CD14-positive monocyte (primary cell): ENCODE results near the gene SLC6A11. TPM values are rescaled to one million over a fixed set of nuclear protein-coding genes. Genes with fewer than 3 reads are reported as not detected.

ENCODE experiments used
- DNase-seq, 3 donors: peaks; one replicate each; pipeline ENCODE4 v3.0.0-alpha.2; 2011 to 2022
- H2AFZ ChIP-seq: 2 replicates; pipeline ENCODE4 v1.6.0; 2012; ENCODE audit warnings: mild to moderate bottlenecking, low read depth, low read length, inconsistent platforms; ENCODE audit not compliant: insufficient read depth, poor library complexity, severe bottlenecking
- H3K27ac ChIP-seq, 2 donors: 1 replicate in 1 of 2; 2 replicates in 1 of 2; pipeline ENCODE4 v1.5.1; 2012 to 2013; ENCODE audit warnings: low read length in 2 of 2, control low read depth in 1 of 2, inconsistent platforms in 1 of 2, low read depth in 1 of 2, mild to moderate bottlenecking in 1 of 2
- H3K27me3 ChIP-seq, 2 donors: one replicate each; pipeline versions ENCODE4 v1.6.0 to v1.6.1; 2011 to 2013; ENCODE audit warnings: low read length in 2 of 2; ENCODE audit not compliant: control insufficient read depth in 2 of 2, insufficient read depth in 2 of 2
- H3K36me3 ChIP-seq, 2 donors: replicated peaks in 1 of 2; 1 replicate in 1 of 2; 2 replicates in 1 of 2; pipeline versions ENCODE4 v1.5.1 to v1.6.1; 2012 to 2013; ENCODE audit warnings: low read length in 2 of 2, control low read depth in 1 of 2, inconsistent platforms in 1 of 2, mild to moderate bottlenecking in 1 of 2; ENCODE audit not compliant: insufficient read depth in 2 of 2, control insufficient read depth in 1 of 2
- H3K4me1 ChIP-seq, 2 donors: 1 replicate in 1 of 2; 2 replicates in 1 of 2; pipeline versions ENCODE4 v1.5.1 to v1.6.1; 2012 to 2013; ENCODE audit warnings: low read length in 2 of 2, control low read depth in 1 of 2, inconsistent platforms in 1 of 2, mild to moderate bottlenecking in 1 of 2, moderate library complexity in 1 of 2; ENCODE audit not compliant: insufficient read depth in 2 of 2, control insufficient read depth in 1 of 2
- H3K4me2 ChIP-seq: replicated peaks from 2 replicates; pipeline ENCODE3; 2012; ENCODE audit warnings: low read length, moderate library complexity, mild to moderate bottlenecking; ENCODE audit not compliant: poor library complexity, severe bottlenecking; ENCODE audit errors: extremely low read depth
- H3K4me3 ChIP-seq, 3 experiments: fragments of 200-600 bp in 1 of 3; sonication (generic) in 1 of 3; replicated peaks in 1 of 3; 1 replicate in 2 of 3; 2 replicates in 1 of 3; pipeline ENCODE4 v1.5.1; 2011 to 2013; ENCODE audit warnings: low read length in 3 of 3, mild to moderate bottlenecking in 3 of 3, control low read depth in 2 of 3, low read depth in 2 of 3, inconsistent platforms in 1 of 3, moderate library complexity in 1 of 3
- H3K79me2 ChIP-seq: 2 replicates; pipeline ENCODE4 v1.6.0; 2012; ENCODE audit warnings: mild to moderate bottlenecking, control low read depth, inconsistent platforms, low read length, moderate library complexity; ENCODE audit not compliant: insufficient read depth
- H3K9ac ChIP-seq: 2 replicates; pipeline ENCODE4 v1.6.0; 2017; ENCODE audit warnings: low read length, mild to moderate bottlenecking; ENCODE audit not compliant: insufficient read depth, poor library complexity, severe bottlenecking
- H3K9me3 ChIP-seq, 2 donors: replicated peaks in 1 of 2; 1 replicate in 1 of 2; 2 replicates in 1 of 2; pipeline versions ENCODE4 v1.5.1 to v1.6.1; 2012 to 2013; ENCODE audit warnings: low read length in 2 of 2, control low read depth in 1 of 2; ENCODE audit not compliant: control insufficient read depth in 1 of 2, insufficient read depth in 1 of 2
- H4K20me1 ChIP-seq: 2 replicates; pipeline ENCODE4 v1.6.0; 2012; ENCODE audit warnings: mild to moderate bottlenecking, low read length, control low read depth, moderate library complexity; ENCODE audit not compliant: insufficient read depth
- H3K27ac Mint-ChIP-seq, 7 donors: one replicate each; pipeline ENCODE4 v1.8.0; 2020; ENCODE audit warnings: mild to moderate bottlenecking in 7 of 7, mixed read lengths in 7 of 7, moderate library complexity in 6 of 7, inconsistent platforms in 2 of 7
- H3K27me3 Mint-ChIP-seq, 3 donors: one replicate each; pipeline ENCODE4 v1.8.0; 2021 to 2022; ENCODE audit warnings: low read depth in 3 of 3, mild to moderate bottlenecking in 3 of 3, mixed read lengths in 3 of 3, moderate library complexity in 3 of 3, inconsistent platforms in 1 of 3
- H3K36me3 Mint-ChIP-seq, 2 donors: one replicate each; pipeline ENCODE4 v1.8.0; 2020; ENCODE audit warnings: mixed read lengths in 2 of 2, inconsistent platforms in 1 of 2, mild to moderate bottlenecking in 1 of 2
- H3K4me1 Mint-ChIP-seq: one replicate; pipeline ENCODE4 v1.8.0; 2020; ENCODE audit warnings: mild to moderate bottlenecking, mixed read lengths
- H3K4me3 Mint-ChIP-seq, 2 donors: one replicate each; pipeline ENCODE4 v1.8.0; 2020; ENCODE audit warnings: mild to moderate bottlenecking in 2 of 2, mixed read lengths in 2 of 2, moderate library complexity in 1 of 2
- H3K9me3 Mint-ChIP-seq, 7 donors: one replicate each; pipeline ENCODE4 v1.8.0; 2020 to 2022; ENCODE audit warnings: mixed read lengths in 7 of 7, mild to moderate bottlenecking in 6 of 7, moderate library complexity in 6 of 7, inconsistent platforms in 2 of 7
- WGBS: methylation state at CpG from one replicate; pipeline ENCODE4 v1.1.5; 2013; ENCODE audit warnings: missing lambda C conversion rate; ENCODE audit not compliant: insufficient coverage; 5-methylcytosine and 5-hydroxymethylcytosine counted together
- intact Hi-C, 2 donors: fragments of 100-400 bp; cut with micrococcal nuclease; formaldehyde crosslinking; loops; one replicate each; pipeline versions ENCODE4 v1.15.0 to v1.15.1; 2023
- polyA plus RNA-seq, 3 donors: library from polyadenylated mRNA; depleted of rRNA in 1 of 3; unstranded in 2 of 3; stranded (reverse) in 1 of 3; fragments of 300-500 nt in 2 of 3; fragments of >200 nt in 1 of 3; fragmentation: Illumina TruSeq in 2 of 3; gene quantifications; 1 replicate in 2 of 3; 2 replicates in 1 of 3; pipeline ENCODE4 v1.2.3, GENCODE V29; 2012 to 2021
- TF ChIP-seq, protein P1 (sequence below): fragments of 200-600 bp; IDR thresholded peaks from one replicate; pipeline ENCODE4 v1.8.0; 2022; ENCODE audit warnings: antibody characterized with exemption, mild to moderate bottlenecking

Gene SLC6A11
- polyA plus RNA-seq, 3 donors = not detected

DNA sequence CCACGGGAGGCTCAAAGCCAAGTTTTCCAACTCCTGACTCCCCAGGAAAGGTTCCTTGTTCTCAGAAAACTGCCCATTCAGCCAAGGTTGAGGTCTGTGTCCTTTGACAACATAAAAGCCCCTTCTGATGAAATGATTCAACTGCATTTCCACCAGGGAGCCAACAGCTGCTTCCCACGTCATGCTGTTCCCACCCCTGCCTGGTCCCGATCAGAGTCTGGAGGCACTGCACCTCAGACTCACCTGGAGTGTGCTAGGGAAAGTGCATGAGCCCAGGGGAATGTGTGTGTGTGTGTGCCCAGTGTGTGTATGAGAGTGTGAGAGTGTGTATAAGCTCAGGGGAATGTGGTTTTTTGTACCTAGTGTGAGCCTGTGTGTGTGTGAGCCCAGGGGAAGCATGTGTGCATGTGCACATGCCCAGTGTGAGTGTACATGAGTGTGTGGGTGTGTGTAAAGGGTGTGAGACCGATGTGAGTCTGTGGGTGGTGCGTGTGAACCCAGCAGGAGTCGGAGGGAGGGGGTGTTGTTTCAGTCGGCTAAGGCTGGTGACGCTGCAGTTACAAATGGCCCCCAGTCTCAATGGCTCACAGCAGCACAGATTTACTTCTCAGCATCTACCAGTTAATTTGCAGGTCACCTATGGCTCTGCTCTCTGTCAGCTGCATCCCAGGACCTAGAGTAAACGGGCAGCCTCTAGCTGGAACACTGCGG, 156.2 kb downstream of the SLC6A11 start:
- TF ChIP-seq, protein P1, sequence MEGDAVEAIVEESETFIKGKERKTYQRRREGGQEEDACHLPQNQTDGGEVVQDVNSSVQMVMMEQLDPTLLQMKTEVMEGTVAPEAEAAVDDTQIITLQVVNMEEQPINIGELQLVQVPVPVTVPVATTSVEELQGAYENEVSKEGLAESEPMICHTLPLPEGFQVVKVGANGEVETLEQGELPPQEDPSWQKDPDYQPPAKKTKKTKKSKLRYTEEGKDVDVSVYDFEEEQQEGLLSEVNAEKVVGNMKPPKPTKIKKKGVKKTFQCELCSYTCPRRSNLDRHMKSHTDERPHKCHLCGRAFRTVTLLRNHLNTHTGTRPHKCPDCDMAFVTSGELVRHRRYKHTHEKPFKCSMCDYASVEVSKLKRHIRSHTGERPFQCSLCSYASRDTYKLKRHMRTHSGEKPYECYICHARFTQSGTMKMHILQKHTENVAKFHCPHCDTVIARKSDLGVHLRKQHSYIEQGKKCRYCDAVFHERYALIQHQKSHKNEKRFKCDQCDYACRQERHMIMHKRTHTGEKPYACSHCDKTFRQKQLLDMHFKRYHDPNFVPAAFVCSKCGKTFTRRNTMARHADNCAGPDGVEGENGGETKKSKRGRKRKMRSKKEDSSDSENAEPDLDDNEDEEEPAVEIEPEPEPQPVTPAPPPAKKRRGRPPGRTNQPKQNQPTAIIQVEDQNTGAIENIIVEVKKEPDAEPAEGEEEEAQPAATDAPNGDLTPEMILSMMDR = no peak
- H3K79me2 ChIP-seq = no peaks in the 10 kb centered on the region
- H4K20me1 ChIP-seq = no peaks in the 10 kb centered on the region
- 43% methylated on average over 4 of the region's 10 CpGs for WGBS
- intact Hi-C loops = no loop called here
- no peaks in the 10 kb centered on the region for H3K4me1 ChIP-seq
- peaks cover 13 to 28% (median 19%) of the 10 kb centered on the region in 3 donors for H3K27me3 Mint-ChIP-seq
- peaks cover 0 to 6% (median 0%) of the 10 kb centered on the region in 7 donors for H3K9me3 Mint-ChIP-seq
- no peak overlapping the region for H3K27ac Mint-ChIP-seq
- peaks cover 0 to 9% of the 10 kb centered on the region in 2 donors for H3K27me3 ChIP-seq
- no peaks in the 10 kb centered on the region for H3K36me3 Mint-ChIP-seq
- no peak overlapping the region for H3K9ac ChIP-seq
- H3K4me1 Mint-ChIP-seq = no peaks in the 10 kb centered on the region
- no peak for DNase-seq
- H2AFZ ChIP-seq = no peak overlapping the region
- no peaks in the 10 kb centered on the region for H3K36me3 ChIP-seq
- peaks cover 0 to 3% of the 10 kb centered on the region in 2 donors for H3K9me3 ChIP-seq
- no peak overlapping the region for H3K4me3 ChIP-seq
- H3K4me3 Mint-ChIP-seq = no peak overlapping the region
- H3K27ac ChIP-seq = no peak overlapping the region
- no peak overlapping the region for H3K4me2 ChIP-seq

DNA sequence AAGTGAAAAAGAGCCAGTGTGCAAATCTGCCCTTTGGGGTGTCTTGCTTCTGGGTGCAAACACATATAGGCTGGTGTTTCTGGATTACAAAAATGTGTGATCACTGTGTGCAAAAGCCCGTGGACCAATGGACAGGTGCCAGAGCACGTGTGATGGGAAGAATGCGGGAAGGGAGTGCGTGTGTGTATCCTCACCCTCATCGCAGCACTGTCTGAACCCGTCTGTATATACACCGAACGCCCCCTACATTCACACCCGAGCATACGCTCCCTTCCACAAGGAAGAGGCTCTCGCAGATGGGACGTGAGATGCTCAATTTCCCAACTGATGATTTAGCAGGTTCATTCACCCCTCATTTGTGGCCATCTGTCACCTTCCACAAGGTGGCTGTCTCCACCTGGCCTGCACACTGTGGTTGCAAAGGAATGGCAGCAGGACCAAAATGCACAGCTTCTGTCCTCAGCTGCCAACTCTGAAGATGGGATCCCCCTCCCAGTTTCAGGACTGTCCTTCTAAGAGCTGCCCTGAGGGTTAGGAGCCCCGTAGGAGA, 157.1 kb downstream of the SLC6A11 start:
- peaks cover 16 to 31% (median 20%) of the 10 kb centered on the region in 3 donors for H3K27me3 Mint-ChIP-seq
- intact Hi-C loops = no loop called here

More for the DNA sequence above, 157.1 kb downstream of the SLC6A11 start:
- no peak overlapping the region for H3K9ac ChIP-seq
- no peaks in the 10 kb centered on the region for H3K79me2 ChIP-seq
- Mint-ChIP-seq H3K9me3 (peaks cover 0 to 6% (median 0%) of the 10 kb centered on the region in 7 donors), H3K27ac (no peak overlapping the region), H3K36me3 (no peaks in the 10 kb centered on the region), H3K4me3 (peak overlapping the region in 1 of 2 donors; percentile 52), H3K4me1 (no peaks in the 10 kb centered on the region)
- H3K27ac ChIP-seq = no peak overlapping the region
- no peaks in the 10 kb centered on the region for H4K20me1 ChIP-seq
- DNase-seq = no peak
- WGBS = 90% methylated on average over 11 of the region's 13 CpGs
- TF ChIP-seq, protein P1 = no peak
- peaks cover 0 to 14% of the 10 kb centered on the region in 2 donors for H3K27me3 ChIP-seq
- peaks cover 0 to 3% of the 10 kb centered on the region in 2 donors for H3K9me3 ChIP-seq
- no peak overlapping the region for H3K4me2 ChIP-seq
- H2AFZ ChIP-seq = no peak overlapping the region
- H3K36me3 ChIP-seq = no peaks in the 10 kb centered on the region
- H3K4me3 ChIP-seq = no peak overlapping the region
- H3K4me1 ChIP-seq = no peaks in the 10 kb centered on the region
